Kidney (tissue), 14 donors: ENCODE results near the gene BICC1. TPM values are rescaled to one million over a fixed set of nuclear protein-coding genes. Genes with fewer than 3 reads are reported as not detected.

Experiments
- DNase-seq, 5 donors: peaks; one replicate each; pipeline ENCODE4 v3.0.0-alpha.2; 2013 to 2020
- FAIRE-seq: peaks from 2 replicates; lab custom pipeline; 2012; peaks lifted over from hg19 to GRCh38; lab: Jason Lieb, UNC
- H3K27ac ChIP-seq, 2 donors: one replicate each; pipeline ENCODE4 v1.7.0; 2013; ENCODE audit warnings: low read depth in 2 of 2, low read length in 2 of 2, inconsistent platforms in 1 of 2
- H3K27me3 ChIP-seq: one replicate; pipeline ENCODE4 v1.7.1; 2013; ENCODE audit warnings: low read length, inconsistent platforms; ENCODE audit not compliant: control insufficient read depth, insufficient read depth
- H3K36me3 ChIP-seq, 3 donors: one replicate each; pipeline versions ENCODE4 v1.7.0 to v1.7.1; 2013; ENCODE audit warnings: low read length in 3 of 3, control low read depth in 1 of 3, inconsistent platforms in 1 of 3; ENCODE audit not compliant: insufficient read depth in 3 of 3, control insufficient read depth in 2 of 3
- H3K4me1 ChIP-seq, 3 donors: one replicate each; pipeline versions ENCODE4 v1.7.0 to v1.7.1; 2013; ENCODE audit warnings: low read length in 3 of 3, inconsistent platforms in 1 of 3, low read depth in 1 of 3; ENCODE audit not compliant: control insufficient read depth in 2 of 3, insufficient read depth in 2 of 3
- H3K4me3 ChIP-seq, 3 donors: one replicate each; pipeline versions ENCODE4 v1.7.0 to v1.8.1; 2013; ENCODE audit warnings: low read length in 3 of 3, control low read depth in 1 of 3, inconsistent platforms in 1 of 3
- H3K9ac ChIP-seq, 3 donors: one replicate each; pipeline versions ENCODE4 v1.7.0 to v1.7.1; 2013; ENCODE audit warnings: low read length in 3 of 3, control low read depth in 1 of 3, inconsistent platforms in 1 of 3
- H3K9me3 ChIP-seq, 3 donors: one replicate each; pipeline versions ENCODE4 v1.7.0 to v1.7.1; 2013; ENCODE audit warnings: low read length in 3 of 3, control low read depth in 1 of 3, inconsistent platforms in 1 of 3; ENCODE audit not compliant: control insufficient read depth in 2 of 3, insufficient read depth in 1 of 3
- intact Hi-C: fragments of 100-400 bp; cut with DNase I; formaldehyde crosslinking; loops from one replicate; pipeline ENCODE4 v1.11.1; 2022
- polyA plus RNA-seq: library from polyadenylated mRNA; stranded (reverse); fragments of 350-450 nt; fragmentation: Illumina TruSeq; extraction: RNeasy Lipid Tissue Mini Kit (QIAGEN cat#74804); gene quantifications from one replicate; pipeline ENCODE4 v1.2.3, GENCODE V29; 2014; ENCODE audit warnings: low read depth, low replicate concordance; ENCODE audit not compliant: insufficient read depth
- total RNA-seq: library from RNA; stranded (reverse); fragmentation: NEBNext Ultra II Directional; extraction: Animal tissue kit (Norgen Biotek cat#: 25700); gene quantifications from one replicate; pipeline ENCODE4 v1.2.1, GENCODE V29; 2021
- TF ChIP-seq, protein P1 (sequence below): IDR thresholded peaks from 3 replicates; pipeline ENCODE4 v1.5.1; 2012; ENCODE audit warnings: mild to moderate bottlenecking, moderate library complexity, borderline replicate concordance; ENCODE audit not compliant: insufficient read depth; ENCODE audit errors: extremely low read depth
- donor health status: control.
- donor health status: control.
- donor health status: control.
- donor health status: control.
- donor health status: control.
- donor health status: DM: yes; HTN: yes; CAD: no.
- donor health status: Normal renal cell carcinoma (clear cell type).

BICC1 gene
- total and polyA plus RNA-seq, 2 donors from 2014 or later: 21.0 to 136 TPM

DNA sequence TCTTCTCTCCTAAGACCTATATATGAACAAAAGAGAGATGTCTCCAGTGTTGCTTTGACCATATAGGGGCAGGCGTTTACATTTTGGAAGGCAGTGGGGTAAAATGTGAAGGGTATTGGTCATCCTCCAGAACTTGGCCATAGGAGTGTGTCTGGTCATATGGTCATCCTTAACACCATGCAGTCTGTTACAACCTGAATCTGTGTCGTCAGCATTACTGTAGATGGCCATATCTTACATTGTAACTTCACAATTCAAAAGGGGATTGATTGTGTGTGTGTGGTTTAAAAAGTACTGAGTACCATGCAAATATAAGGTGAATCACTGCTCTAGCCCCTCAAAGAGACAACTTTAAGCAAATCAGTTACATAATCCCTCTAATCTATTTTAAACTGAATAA lies 311.7 kb downstream of the BICC1 start:
- H3K4me1 ChIP-seq: peaks cover 6 to 19% (median 8%) of the 10 kb centered on the region in 3 donors
- no peaks in the 10 kb centered on the region for H3K27me3 ChIP-seq
- intact Hi-C loops: no loop called here
- H3K9me3 ChIP-seq: no peaks in the 10 kb centered on the region
- no peak overlapping the region for H3K4me3 ChIP-seq
- no peak overlapping the region for H3K27ac ChIP-seq
- TF ChIP-seq, protein P1, sequence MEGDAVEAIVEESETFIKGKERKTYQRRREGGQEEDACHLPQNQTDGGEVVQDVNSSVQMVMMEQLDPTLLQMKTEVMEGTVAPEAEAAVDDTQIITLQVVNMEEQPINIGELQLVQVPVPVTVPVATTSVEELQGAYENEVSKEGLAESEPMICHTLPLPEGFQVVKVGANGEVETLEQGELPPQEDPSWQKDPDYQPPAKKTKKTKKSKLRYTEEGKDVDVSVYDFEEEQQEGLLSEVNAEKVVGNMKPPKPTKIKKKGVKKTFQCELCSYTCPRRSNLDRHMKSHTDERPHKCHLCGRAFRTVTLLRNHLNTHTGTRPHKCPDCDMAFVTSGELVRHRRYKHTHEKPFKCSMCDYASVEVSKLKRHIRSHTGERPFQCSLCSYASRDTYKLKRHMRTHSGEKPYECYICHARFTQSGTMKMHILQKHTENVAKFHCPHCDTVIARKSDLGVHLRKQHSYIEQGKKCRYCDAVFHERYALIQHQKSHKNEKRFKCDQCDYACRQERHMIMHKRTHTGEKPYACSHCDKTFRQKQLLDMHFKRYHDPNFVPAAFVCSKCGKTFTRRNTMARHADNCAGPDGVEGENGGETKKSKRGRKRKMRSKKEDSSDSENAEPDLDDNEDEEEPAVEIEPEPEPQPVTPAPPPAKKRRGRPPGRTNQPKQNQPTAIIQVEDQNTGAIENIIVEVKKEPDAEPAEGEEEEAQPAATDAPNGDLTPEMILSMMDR: no peak
- no peak for DNase-seq
- peaks cover 0 to 7% (median 4%) of the 10 kb centered on the region in 3 donors for H3K36me3 ChIP-seq
- no peak for FAIRE-seq
- no peak overlapping the region for H3K9ac ChIP-seq

GRCh38 chr10:58826694-58827093 lies 314.0 kb downstream of the BICC1 start:
- no peak overlapping the region for H3K27ac ChIP-seq
- FAIRE-seq (no peak), DNase-seq (no peak)
- intact Hi-C loops: no loop called here
- TF ChIP-seq, protein P1: no peak
- no peak overlapping the region for H3K9ac ChIP-seq
- peaks cover 0 to 8% (median 2%) of the 10 kb centered on the region in 3 donors for H3K36me3 ChIP-seq
- no peaks in the 10 kb centered on the region for H3K9me3 ChIP-seq
- H3K27me3 ChIP-seq: no peaks in the 10 kb centered on the region
- no peak overlapping the region for H3K4me3 ChIP-seq
- peaks cover 0 to 2% (median 0%) of the 10 kb centered on the region in 3 donors for H3K4me1 ChIP-seq

GRCh38 chr10:58827381-58827780 lies 314.7 kb downstream of the BICC1 start:
- Histone ChIP-seq H3K27me3 (no peaks in the 10 kb centered on the region), H3K4me1 (no peaks in the 10 kb centered on the region), H3K36me3 (peaks cover 0 to 8% (median 2%) of the 10 kb centered on the region in 3 donors), H3K4me3 (no peak overlapping the region), H3K9me3 (no peaks in the 10 kb centered on the region), H3K9ac (no peak overlapping the region), H3K27ac (no peak overlapping the region)
- no peak for DNase-seq
- FAIRE-seq: no peak
- intact Hi-C loops: no loop called here
- TF ChIP-seq, protein P1: no peak

DNA sequence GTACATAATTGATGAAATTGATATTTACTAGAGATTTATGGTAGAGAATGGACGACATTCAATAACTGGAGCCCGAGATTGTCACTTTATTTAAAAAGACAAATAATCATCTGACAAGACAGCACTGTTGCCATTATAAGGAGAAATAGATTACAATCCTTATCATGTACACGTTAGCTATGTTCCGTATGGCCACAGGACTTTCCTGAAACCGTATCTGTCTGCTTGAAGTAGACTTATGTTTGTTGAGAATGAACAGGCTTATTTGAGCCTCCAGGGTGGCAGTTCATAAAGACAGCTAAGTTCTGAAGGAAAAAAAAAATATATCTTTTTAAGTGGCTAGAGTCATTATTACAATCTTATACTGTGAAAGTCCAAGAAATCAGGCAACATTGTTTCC lies 317.2 kb downstream of the BICC1 start:
- no peak for FAIRE-seq
- Histone ChIP-seq H3K27me3 (no peaks in the 10 kb centered on the region), H3K4me1 (no peaks in the 10 kb centered on the region), H3K9me3 (no peaks in the 10 kb centered on the region), H3K36me3 (peaks cover 0 to 3% (median 0%) of the 10 kb centered on the region in 3 donors), H3K4me3 (no peak overlapping the region), H3K27ac (no peak overlapping the region), H3K9ac (no peak overlapping the region)
- intact Hi-C loops: no loop called here
- TF ChIP-seq, protein P1: no peak
- DNase-seq: no peak
